OCI-M2 (cell line): Measurements from ENCODE around the gene SLCO3A1.

Source experiments
- DNase-seq: peaks from one replicate; lab custom pipeline; 2025; ENCODE audit not compliant: unreplicated experiment; lab: John Stamatoyannopoulos, UW

Gene SLCO3A1

DNA sequence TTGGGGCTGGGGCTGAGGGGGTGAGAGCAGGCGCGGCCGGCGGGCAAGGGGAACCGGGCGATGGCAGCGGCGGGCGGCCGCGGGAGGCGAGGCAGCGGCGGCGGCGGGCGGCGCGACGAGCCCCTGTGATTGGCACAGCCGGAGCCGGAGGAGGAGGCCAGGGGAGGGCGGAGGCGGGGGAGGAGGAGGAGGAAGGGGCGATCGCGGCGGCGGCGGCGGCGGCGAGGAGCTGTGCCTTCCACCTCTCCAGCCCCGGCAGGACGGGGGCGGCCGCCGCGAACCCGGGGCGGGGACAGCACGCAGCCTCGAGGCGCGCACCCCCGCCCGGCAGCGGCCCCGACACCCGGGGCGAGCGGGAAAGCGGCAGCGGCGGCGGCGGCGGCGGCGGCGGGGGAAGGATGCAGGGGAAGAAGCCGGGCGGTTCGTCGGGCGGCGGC, at the start of gene SLCO3A1:
SLCO3A1 (plus strand) TSS at position 198 of the 437 bp plus-strand sequence.
- no peak for DNase-seq

DNA sequence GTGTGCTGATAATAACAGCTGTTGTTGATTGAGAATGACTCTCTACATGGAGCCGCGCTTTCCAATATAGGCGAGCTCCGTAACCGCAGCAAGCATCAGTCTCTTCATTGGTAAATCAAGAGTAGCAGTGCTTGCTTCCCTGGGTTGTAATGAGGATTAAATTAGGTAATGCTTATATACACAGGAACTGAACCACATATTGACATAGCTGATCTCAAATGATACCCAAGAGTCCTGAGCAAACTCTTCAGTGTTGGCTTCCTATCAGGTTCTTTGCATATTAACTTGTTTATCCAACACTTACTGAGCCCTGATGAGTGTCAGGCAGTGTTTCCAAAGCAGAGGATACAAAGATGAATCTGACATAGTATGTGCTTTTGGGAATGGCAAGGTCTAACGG, 46.4 kb upstream of the SLCO3A1 start:
- DNase-seq: no peak

DNA sequence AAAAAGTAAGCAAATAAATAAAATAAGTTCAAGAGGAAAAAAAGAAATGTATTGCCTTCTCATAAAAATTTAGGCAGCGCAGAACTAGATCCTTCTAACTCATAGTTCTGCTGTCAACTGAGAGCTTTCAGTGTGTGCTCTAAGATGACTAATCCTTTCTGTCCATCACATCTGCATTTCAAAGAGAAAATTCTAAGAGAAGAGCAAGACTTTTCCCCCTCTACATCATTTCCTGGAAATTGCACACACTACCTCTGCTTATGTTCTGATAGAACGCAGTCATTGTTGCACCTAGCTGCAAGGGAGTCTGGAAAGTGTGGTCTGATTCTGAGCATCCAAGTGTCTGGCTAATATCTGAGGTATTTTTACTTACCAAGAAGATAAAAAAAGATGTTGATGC, 39.6 kb upstream of the SLCO3A1 start:
- DNase-seq: no peak

DNA sequence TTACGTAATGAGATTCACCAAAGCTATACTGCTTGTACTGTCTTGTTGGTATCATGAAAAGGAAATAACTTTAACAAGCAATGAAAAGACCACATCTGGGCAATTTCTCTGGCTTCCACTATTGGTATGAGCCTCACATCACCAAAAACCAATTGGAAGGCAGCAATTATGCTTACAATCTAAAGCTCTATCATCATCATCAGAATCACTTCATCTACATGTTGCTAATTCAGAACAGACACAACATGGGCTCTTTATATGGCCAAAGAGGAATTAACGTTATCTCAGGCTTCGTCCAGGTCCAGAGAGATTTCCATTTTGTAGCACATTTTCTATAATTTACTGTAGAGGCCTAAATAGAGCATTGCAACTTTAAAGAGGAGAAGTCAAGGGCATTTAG, 36.6 kb upstream of the SLCO3A1 start:
- no peak for DNase-seq

DNA sequence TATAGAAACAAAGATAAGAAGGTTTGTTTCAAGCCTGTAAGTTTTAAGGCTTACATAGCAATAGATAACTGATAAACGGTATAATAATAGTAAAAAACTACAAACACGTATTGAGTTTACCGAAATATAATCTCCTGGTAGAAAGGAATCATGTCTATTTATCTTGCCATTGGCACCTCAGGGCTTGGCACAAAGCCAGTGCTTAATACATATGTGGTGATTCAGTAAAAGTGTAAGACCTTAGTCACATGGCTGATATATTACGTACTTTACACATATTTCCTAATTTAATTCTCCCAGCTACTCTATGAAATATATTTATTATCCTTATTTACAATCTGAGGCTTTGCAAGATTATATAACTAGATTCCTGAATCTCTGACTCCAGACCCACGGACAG, 32.0 kb upstream of the SLCO3A1 start:
- DNase-seq: no peak

DNA sequence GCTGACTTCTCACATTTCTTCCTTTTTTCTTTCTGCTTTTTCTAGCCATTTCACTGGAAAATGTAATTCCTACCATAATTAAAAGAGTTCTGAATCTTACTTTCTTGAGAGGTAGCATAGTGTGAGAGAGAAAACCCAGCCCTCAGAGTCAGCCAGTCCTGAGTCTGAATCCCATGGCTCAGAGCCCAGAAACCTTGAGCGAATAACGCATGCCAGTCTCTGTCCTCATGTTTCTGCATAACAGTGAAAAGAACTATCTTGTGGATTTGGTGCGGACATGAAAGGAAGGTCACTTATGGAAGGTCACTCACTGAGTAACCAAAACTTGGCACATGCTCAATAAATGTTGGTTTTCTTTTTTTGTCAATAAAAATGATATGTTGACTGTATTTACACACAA, 29.3 kb upstream of the SLCO3A1 start:
- DNase-seq: no peak

DNA sequence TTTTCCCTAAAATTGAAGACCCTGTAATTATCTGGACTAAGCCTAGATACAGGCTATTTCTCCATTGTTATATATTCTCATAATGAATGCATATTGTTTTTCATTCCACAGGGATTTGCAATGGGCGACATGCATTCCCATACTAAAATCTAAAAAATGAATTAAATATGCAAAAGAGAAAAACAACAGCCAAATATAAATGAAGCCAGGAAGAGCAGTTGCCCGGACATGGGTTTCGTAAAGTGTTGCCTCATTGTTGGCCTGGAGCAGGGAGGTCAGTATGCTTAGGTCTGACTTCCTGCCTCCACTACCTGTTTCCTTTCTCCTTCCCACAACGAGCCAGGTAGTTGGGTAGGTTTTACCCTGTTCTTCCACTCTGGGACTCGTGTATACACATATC, 27.1 kb upstream of the SLCO3A1 start:
- no peak for DNase-seq

DNA sequence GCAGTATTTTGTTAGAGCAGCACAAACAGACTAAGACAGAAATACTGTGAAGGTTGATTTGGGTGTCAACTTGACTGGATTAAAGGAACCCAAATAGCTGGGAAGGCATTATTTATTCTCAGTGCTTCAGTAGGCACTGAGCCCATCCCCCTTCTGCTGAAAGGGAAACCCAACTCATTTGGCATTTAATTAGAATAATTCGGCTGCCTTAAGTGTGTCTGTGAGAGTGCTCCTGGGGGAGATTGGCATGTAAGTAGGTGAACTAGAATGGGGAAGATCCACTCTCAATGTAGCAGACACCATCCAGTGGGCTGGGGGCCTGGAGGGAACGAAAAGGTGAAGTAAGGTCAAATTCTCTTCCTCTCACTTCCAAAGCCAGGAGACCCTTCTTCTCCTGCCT, 20.5 kb upstream of the SLCO3A1 start:
- no peak for DNase-seq

DNA sequence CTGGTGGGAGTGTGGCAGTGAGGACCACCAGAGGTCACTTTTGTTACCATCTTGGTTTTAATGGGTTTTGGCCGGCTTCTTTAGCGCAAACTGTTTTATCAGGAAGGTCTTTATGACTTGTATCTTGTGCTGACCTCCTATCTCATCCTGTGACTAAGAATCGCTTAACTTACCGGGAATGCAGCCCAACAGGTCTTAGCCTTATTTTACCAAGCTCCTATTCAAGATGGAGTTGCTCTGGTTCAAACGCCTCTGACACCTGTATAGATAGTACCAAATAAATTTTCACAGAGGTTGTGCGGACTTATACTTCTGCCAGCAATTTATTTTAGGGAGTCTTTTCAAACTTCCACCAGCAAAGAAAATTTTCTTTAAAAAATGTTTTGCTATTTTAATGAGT, 13.6 kb upstream of the SLCO3A1 start:
- no peak for DNase-seq

DNA sequence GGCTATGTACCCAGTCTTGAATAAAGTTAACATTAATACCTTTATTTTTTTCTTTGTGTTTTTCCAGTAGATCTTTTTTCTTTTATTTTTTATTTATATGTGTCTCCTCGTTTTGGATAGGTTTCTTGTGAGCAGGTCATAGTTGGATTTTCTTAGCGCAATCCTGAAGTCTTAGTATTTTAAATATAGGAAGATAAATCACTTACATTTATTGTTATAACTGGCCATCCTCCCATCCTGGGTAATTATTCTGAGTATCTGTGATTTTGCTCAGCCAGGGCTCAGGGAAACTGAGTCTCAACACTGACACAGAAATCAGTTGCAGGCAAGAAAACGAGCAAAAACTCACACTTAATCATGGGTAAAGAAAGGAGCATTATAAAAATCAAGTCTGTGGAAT, 11.6 kb upstream of the SLCO3A1 start:
- DNase-seq: no peak

DNA sequence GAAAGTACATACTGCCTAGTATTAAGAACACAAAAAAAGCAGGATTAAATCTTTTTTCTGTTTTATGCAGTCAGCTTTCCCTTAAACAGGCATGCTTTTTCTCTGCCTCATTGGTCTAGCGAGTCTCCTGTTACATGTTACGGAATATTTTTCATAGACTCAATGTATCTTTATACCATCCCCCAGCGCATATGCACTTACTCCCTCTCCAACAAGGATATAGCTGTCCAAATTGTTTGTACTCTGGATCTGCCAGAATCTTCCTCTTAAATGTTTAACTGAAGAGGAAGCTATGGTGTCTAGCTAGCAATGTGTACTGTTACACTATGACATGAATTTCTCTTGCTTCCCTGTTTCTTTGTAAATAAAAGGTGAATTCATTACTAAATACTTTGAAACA, 9.2 kb upstream of the SLCO3A1 start:
- no peak for DNase-seq

DNA sequence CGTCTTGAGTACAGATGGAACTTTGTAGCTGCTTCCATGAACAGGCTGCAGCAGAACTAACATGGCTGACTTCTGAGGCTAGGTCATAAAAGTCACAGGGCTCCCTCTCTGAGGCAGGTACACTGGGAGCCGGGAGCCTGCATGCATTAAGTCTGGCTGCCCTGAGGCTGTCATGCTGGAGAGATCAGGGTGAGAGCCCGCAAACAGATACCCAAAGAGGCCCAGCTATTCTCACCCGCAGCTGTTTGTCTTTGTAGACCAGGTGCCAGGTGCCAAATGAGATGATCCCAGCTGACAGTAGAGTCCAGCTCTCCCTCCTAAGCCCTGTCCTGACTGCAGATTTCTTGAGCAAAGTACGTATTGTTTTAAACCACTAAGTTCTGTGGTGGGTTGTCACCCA, 8.6 kb upstream of the SLCO3A1 start:
- no peak for DNase-seq

DNA sequence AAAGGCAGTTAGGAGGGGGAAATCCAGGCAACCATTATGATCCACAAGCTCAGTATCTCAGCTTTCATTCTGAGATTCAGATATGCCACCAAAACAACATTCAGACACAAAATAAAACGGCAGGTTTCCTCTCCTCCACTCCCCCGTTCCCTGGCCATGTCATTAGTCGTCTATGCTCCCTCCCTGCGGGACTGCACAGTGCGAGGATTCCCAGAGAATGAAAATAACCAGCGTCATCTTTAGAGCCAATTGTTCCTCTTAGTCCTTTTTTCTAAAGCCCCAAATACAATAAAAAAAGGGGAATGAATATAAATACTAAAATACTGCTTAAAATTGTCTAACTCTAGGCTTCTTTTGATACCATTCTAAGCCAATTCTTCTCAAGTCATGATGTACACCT, 7.8 kb upstream of the SLCO3A1 start:
- DNase-seq: no peak

DNA sequence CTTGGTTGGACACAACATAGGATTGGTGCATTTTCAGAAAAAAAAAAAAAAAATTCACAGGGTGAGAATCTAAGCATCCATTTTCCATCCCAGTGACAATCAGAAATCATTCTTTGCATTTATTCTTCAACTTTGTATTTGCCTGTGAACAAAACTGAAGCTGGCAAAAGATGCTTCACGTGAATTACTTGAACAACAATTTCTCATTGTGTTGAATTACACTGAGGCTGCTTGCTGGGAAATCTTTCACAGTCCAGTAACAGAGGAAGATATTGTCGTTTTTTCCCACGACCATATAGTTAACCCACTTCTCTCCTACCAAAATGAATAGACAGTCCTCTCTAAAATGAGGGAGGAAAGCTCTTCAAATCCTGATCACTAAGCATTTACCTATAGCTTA, 4.3 kb upstream of the SLCO3A1 start:
- no peak for DNase-seq

DNA sequence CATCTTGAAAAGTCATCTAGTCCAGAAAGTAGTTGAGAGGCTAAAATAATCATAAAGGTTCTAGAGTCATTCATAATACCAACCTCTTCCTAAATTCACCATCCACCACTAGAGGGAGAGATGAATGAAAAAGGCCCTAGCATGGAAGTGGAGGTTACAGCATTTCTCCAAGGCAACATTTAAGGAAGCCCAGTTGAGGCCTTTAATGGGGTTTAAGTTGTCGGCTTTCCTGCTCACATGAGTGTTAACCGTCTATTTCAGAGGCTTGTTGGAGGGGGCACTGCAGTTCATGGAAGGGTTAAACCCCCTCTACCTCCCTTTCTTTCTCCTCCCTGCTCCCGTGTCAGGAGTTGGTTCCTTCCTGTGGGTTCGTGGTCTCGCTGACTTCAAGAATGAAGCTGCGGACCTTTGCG, 3.8 kb upstream of the SLCO3A1 start:
- DNase-seq: no peak

DNA sequence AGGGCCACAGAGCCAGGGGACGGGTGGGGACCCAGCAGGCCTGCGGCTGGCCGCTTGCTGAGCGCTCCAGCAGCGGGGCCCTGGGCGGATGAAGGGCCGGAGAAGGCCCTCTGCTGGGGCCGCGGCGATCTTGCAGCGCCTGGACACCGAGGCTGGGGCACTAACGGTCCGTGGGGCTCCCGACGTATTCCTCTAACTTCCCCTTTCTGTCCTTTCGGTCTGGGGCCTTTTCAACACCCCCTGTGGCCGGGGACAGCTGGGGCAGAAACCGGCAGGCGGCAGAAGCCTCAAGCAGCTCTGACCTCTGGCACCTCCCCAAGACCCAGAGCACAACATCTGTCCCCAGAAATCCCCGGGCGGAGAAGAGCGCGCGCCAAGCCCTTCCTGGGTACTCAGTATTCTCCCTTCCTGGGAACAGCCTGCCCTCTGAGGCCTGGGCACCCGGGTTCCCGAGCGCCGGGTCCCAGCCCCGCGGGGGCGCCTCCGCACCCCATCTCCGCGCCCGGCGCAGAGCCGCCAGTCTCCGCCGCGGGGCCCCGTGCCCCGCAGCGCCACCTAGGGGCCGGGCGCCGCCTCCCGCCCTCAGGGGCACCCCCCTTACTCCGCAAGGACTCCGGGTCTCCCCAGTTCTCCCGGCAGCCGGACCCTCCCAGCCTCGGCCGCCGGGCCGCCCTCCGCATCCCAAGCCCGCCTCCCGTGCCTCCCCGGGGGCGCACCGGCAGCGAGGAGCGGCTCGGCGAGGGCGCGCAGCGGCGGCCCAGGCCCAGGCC, 582 bp upstream of the SLCO3A1 start:
- DNase-seq: no peak

DNA sequence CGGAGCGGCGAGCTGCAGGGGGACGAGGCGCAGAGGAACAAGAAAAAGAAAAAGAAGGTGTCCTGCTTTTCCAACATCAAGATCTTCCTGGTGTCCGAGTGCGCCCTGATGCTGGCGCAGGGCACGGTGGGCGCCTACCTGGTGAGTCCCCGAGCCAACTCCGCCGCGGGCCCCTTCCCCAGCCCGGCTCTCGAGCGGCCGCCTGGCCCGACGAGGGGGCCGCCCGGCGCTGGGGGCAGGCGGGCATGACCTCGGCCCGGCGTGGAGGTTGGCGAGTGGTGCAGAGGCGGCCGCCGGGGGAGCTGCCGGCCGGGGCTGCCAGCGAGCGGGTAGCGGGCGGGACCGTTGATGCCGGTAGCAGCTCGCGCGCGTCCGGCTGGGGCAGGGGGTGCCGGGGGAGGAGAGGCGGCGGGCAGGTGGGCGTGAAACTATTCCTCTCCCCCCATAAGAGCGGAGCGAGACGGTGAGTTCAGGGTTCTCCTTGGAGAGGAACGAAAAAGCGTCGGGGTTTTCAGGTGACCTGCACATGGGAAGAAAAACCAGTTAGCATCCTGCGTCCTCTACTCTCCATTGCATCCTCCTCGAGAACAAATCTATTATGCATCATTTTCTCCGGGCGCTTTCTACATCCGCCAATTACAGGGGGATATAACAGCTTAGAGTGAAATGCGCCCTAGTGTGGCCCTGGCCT, 585 bp downstream of the SLCO3A1 start:
- DNase-seq: no peak

DNA sequence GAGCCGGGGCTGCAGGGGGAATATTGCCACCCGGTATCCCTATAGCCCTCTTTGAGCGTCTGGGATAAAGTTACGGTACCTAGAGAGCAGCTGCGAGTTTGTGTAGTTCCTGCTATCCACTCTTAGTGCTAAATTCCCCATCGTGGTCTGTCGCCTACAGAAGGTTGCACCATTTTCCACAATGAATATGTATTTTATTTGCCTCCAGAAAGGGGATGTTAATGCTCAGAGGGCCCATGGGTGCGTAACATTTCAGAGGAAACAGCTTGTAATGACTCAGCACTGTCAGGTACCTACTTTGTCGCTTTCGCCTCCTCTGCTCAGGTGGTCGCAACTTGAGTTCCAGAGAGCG, 1.1 kb downstream of the SLCO3A1 start:
- no peak for DNase-seq

DNA sequence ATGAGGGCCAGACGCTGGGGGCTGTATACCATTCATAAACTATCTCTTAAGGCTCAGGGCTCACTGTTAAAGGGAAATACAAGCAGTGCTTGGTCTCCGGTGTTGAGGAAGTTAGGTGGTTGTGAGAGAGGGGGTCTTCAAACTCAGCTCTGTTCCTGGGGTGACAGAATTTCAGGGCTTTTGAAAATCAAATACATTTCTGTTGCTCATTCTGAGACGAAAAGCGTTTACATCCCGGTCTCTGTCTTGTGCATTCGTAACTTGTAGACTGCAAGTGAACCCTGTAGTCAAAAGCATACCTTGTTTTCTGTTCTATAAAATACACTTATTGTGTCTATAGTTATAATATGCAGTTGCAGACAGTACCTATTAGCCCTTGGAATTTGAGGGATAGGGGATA, 1.7 kb downstream of the SLCO3A1 start:
- DNase-seq: no peak

DNA sequence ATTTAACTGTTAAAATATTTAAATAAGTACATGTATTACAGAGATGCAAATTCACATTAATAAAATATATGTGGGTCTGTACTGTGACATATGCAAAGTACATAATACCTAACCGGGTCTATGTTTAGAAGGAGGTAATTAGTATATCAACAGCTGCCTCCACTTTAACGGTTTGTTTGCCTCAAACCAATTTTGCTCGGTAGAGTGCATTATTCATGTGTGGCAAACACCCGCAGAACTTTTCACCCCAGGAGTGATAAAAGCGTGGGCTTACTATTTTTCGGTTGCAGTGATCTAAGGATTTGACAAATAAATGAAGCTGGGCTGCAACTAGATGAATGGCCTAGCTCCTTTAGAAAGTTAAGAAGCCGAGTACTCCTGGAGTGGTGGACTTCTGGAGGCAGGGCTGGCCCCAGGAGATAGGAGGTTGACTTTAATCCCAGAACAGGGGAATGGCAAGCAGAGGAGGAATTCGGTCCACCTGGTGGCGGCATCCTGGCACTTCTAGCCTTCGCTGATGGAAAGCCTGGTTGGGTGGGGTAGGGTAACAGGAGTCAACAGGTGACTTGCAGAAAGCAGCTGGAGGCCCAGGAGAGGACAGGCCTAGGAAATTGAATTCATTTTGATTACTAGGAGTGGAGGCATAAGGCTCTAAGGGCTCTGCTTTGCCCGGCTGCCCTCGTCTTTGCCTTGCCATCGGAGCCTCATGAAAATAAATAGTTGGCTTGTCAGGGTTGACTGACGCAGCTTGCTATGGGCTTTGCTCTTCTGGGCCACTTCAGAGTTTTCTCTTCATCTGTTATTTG, 2.4 kb downstream of the SLCO3A1 start:
- no peak for DNase-seq

DNA sequence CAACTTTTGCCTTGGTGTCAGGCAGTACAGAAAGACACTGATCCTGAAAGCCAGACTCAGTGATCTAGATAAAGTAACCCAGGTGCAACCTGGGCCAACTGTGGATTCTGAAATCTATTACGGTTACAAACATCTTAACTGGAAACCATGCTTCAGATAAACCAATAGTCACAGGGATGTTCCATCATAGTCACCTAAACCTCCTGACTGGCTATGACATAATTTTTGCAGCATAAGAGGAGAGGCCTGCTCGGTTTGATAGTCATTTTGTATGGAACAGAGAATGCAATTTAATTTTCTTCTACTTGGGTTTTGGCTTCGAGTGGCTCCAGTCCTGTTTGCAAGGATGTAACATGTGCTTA, 3.7 kb downstream of the SLCO3A1 start:
- DNase-seq: no peak

DNA sequence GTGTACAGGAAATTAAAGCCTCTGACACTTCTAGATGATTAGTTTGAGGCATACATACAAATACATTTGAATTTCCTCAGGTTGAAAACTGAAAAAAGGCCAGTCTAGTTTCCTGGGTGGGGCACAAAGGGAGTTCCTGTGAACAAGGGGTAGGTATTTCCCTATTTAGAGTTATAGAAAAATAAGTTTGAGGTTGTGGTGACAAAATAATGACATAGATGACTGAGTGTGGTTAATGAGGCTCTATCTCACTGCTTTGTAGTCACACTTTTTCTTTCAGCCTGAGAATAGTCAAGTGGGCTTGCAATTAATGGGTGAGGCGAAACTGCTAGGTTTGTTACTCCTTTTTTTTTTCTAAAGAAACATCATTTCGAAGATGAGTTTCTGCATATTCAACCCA, 4.3 kb downstream of the SLCO3A1 start:
- no peak for DNase-seq
